ENCODE results near the gene SLC6A1.

The SLC6A1 gene
- 0 to 7.0 (median 0) reads per million in 17 experiments for total RNA-seq

- DNase-seq = no peak
These were observed at the start of gene SLC6A1 for GRCh38 chr3:10992017-10992942. TSS of gene SLC6A1 (plus strand) at chr3:10992748. CDS start at chr3:11017212, 24,464 bp downstream.

DNA sequence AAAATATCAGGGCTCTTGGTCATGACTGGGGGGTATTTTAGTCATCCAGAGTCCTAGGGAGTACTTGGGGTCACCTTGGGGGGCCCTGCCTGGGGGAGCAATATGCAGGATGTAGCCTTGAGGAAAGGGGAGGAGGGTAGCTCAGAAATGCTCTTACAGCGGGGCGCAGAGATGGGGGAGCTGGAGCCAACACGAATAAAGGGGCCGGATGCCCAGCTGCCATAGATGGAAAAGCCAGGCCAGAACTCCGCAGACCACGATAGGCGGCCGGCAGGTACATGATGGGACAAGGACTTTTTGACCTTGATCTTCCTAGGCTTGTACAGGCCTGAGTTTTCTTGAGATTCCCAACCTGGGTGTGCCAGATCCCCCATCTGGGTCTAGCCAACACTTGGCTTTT, 47.7 kb upstream of the SLC6A1 start:
- no peak for DNase-seq

- DNase-seq = peak; percentile 61 to 81 (median 74)
These were observed 46.8 kb upstream of the SLC6A1 start for GRCh38 chr3:10945683-10946287.

- DNase-seq = no peak
These were observed 46.0 kb upstream of the SLC6A1 start for GRCh38 chr3:10946526-10946925.

GRCh38 chr3:10948326-10948725, 44.2 kb upstream of the SLC6A1 start:
- DNase-seq = no peak

DNA sequence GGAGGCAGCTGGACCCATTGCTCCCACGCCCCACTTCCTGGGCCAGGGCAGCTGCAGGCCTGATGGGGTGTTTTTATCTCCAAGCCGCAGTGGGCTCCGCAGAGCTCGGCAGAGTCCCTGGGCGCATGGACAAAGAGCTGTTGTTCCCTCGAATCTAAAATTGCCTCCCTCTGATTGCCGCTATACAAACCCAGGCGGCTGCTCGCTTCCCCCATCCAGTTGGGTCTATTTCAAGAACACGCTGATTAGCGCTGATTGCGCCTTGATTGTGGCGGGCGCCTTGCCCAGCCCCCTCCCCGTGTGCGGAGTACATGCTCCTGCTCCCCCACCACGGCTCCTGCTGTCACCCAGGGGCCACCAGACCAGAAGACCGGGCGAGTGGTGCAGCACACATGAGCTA, 43.4 kb upstream of the SLC6A1 start:
- DNase-seq = no peak

DNA sequence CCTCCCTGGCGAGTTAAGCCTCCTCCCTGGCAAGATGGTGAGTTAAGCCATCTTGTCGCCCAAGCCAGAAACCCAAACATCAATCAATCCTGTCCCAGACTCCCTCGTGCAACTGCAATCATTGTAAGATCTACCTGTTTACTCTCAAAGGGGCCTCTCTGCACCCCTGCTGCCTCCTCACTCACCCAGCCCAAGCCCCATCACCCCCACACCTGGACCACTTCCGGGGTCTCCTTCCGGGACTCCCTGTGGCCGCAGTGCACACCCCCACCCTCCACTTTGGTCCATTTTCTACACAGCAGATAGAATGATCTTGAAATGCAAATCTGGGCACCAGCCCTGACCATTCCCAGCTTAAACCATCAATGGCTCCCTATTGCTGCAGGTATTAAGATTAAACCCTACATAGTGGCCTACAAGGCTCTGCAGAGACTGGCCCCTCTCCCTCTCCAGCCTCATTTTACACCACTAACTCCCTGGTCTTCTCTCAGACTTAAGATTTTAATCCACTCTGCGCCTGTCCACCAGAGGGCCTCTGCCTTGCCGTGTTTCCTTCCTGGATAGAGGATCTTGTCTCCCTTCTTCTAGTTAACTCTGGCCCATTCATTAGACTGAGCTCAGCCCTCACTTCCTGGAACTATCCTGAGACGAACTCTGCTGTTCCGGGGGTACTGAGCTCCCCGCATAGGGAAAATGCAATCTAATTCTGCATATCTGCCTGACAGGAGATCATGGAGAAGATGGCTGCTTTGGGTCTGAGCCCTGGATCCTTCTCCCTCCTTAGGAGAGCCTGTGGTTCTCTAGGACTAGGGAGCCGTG, 41.9 kb upstream of the SLC6A1 start:
- peak; percentile 35 to 61 (median 54) for DNase-seq

GRCh38 chr3:10951295-10951926, 41.1 kb upstream of the SLC6A1 start:
- DNase-seq = no peak

GRCh38 chr3:10952525-10952924, 40.0 kb upstream of the SLC6A1 start:
- DNase-seq = no peak

GRCh38 chr3:10954740-10955139, 37.8 kb upstream of the SLC6A1 start:
- DNase-seq = no peak

DNA sequence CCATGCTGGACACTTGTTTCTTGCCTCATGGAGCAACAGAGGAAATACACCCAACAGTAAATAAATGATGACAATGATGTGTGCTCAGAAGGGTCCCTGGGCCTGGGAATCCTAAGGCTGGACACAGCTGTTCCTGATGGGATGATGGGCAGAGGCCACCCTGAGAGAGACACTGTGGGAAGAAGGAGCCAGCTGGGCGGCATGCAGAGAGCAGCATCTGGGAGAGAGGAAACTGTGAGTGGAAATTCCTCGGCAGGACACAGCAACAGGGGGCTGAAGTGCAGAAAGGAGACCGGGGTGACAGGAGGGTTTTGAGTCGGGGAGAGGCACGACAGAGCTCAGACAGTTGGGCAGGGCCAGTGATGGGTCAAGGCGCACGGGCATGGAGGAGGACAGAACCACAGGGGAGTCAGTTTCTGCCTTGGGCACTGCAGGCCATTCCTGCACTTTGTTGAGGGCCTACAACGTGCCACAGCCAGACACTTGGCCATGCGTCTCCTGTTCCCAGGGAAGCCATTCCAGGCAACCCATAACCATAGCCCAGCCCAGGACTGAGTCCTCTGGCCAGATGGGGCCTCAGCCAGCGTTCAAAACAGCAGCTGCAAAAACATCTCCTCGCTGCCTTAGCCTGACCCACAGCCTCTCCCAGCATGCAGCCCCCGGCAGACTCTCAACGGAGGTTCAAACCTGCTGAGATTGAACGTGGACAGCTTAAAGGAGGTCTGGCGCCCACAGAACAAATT, 36.7 kb upstream of the SLC6A1 start:
- no peak for DNase-seq

GRCh38 chr3:10956531-10956930, 36.0 kb upstream of the SLC6A1 start:
- no peak for DNase-seq

DNA sequence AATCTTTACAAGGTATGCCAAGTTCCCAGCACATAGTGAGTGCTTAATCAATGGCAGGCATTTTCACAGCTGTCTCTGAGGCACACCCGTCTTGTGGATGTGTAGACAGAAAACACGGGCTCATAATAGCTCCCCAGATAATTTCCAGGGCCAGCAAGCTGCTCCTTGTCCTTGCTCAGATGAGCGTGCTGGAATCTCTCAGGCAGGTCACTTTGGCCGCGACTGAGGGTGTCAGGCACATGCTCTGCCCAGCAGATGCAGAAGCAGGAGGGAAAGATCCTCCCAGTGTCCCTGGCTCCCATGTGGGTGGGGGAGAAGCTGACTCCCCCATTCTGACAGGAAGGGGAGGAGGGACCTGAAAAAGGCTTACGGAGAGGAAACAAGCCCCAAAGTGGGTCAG, 35.6 kb upstream of the SLC6A1 start:
- no peak for DNase-seq

DNA sequence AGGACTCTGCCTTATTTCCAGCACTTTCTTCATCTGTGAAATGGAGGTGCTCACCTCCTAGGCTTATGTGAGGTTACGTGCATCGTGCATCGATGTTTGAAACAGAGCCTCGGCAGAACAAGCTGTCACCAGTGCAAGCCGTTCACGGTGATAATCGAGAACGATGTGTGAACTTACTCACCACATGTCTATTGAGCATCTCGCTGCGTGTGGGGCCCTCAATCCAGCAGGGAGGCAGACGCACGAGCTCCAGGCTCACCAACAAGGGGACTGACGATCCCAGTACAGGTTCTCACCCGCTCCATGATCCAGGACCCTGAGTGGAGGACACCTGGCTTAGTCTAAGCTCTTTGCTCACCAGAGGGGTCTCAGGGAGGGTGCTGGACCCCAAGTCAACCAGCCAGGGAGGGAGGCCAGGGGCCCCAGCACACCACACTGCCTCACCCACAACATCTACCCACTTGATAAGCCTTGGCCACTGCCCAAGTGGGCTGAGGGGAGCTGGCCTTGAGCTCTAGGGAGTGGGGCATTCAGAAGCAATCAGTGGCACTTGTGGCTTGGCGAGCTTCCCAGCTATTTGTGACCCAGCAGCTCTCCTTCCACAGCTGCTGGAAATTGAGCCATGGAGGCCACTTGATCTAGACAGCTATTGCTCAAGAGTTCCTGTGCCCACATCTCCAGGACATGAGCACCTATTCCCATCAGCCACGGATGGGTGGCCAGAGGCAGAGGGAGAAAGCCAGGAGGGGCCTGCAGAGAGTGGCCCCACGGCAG, 34.4 kb upstream of the SLC6A1 start:
- DNase-seq = peak in 1 of 4 experiments; percentile 3

- no peak for DNase-seq
These were observed 32.3 kb upstream of the SLC6A1 start for GRCh38 chr3:10960255-10960654.

GRCh38 chr3:10961921-10962320, 30.6 kb upstream of the SLC6A1 start:
- DNase-seq = no peak

DNA sequence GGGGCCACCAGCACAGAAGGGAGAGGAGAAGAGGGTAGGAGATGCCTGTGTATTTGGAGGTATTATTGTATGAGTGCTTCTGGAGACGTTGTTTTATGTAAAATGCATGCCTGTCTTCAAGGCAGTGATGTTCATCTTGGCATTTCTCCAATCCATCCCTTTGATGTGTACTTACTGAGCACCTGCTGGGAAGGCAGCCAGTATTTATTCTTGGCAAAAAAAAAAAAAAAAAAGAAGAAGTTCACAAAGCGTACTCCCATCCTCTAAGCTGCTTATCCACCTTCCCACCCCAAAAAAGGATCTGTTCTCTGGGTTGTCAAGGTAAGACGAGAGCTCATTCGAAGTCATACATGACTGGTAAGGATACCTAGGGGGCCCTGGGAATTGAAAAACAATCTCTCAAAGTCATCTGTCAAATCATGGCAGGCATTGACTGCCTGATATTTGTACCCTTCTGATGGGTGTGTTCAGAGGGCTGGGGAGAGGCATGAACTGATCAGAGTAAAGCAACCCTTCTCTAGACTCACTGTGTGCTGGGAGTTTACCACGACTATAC, 30.0 kb upstream of the SLC6A1 start:
- no peak for DNase-seq

- DNase-seq = peak in 3 of 4 experiments; percentile 9 to 33 (median 31)
These were observed 27.9 kb upstream of the SLC6A1 start for GRCh38 chr3:10964537-10965167.

DNA sequence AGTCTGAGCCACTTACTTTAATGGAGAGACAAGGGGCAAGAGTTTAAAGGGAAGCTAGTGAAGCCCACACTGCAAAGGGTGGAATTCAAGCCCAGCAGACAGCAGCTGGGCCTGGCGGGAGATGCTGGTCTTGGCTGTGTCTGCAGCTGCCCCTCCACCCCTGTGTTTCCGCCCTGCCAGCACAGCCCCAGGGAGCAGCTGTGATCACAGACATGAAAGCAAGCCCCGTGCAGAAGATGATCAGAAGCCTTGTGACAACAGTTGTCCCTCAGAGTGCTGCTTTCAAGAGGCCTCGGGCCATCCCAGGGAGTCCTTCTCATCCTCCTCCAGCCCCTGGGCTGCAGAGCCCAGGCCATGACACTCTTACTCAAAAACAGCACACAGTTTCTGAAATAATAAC, 24.1 kb upstream of the SLC6A1 start:
- DNase-seq = no peak

DNA sequence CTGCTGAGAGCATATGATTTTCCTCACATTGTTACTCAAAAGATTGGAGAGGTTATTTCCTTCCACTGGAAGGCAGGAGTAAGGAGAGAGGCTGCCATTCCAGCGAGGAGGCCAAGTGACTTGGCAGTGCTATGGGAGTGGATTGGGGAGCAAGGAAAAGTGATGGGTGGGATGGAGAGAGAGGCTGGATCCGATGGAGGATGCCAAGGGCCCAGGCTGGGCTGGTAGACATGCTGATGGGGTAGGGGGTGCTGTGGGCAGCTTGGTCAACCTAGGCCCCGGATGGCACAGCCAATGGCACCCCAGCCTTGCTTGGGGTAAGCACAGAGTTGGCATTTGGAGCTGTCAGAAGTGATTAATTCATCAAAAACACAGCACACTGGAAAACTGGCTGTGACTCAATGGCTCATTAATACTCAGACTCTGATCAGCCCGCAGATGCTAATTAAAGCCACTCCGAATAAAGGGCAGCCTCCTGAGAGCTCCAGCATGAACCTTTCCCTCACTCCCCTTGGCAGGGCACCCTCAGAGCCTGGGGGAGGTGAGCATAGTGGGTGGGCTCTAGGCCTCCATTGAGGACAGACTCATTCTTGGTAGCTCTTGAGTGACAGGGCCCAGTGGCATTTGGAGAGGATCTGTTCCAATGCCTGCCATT, 22.1 kb upstream of the SLC6A1 start:
- no peak for DNase-seq
